Measurements from ENCODE around the gene PAPPA2. TPM values are rescaled to one million over a fixed set of nuclear protein-coding genes. Genes with fewer than 3 reads are reported as not detected.

The PAPPA2 gene
- total RNA-seq, 6 donors from 2014 or later = under 0.01 to 2.4 (median 0.45) TPM

DNA sequence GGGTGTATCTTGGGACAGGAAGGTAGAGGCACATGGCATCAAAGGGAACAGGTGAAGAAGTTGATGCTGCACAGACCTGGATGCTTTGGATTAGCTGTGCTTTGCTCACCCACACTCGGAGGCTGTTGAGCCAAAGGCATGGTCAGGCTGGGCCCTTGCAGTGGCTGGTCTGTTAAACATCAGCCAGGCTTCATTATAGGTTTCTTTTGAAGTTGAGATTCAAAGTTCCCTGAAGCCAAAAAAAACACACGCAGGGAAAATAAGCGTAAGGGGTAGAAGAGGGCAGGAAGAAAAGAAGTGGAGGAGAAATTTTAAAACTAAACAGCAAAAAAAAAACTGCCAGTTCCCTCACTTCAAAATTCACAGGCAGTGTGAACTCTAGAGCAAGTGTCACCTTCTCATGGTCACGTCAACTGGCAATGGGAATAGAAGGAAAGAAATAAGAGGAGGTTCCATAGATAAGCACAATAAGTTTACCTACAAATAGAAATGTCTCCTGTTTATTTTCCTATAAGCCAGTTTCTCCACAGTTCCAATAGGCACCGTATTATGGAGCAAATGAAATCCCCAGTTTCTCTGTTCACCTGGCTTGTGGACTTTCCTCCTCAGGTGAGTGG is 139.5 kb downstream of the PAPPA2 start:
- WGBS, 2 donors = 53 to 59% methylated on average over 5 of the region's 5 CpGs
- Histone ChIP-seq H3K27me3 (no peaks in the 10 kb centered on the region), H3K4me3 (no peak overlapping the region), H3K36me3 (no peaks in the 10 kb centered on the region), H3K4me1 (no peaks in the 10 kb centered on the region), H3K9me3 (no peaks in the 10 kb centered on the region), H3K27ac (no peak overlapping the region)
- no peak for ATAC-seq (ENCODE audit: low FRiP score in 2 of 2)
- no peak for DNase-seq
- TF ChIP-seq POLR2A (IDR thresholded peaks at IDR 0.05) (no peak), POLR2AphosphoS5 (IDR thresholded peaks at IDR 0.05) (no peak), EP300 (IDR thresholded peaks at IDR 0.05) (no peak)
- TF ChIP-seq, protein P1, sequence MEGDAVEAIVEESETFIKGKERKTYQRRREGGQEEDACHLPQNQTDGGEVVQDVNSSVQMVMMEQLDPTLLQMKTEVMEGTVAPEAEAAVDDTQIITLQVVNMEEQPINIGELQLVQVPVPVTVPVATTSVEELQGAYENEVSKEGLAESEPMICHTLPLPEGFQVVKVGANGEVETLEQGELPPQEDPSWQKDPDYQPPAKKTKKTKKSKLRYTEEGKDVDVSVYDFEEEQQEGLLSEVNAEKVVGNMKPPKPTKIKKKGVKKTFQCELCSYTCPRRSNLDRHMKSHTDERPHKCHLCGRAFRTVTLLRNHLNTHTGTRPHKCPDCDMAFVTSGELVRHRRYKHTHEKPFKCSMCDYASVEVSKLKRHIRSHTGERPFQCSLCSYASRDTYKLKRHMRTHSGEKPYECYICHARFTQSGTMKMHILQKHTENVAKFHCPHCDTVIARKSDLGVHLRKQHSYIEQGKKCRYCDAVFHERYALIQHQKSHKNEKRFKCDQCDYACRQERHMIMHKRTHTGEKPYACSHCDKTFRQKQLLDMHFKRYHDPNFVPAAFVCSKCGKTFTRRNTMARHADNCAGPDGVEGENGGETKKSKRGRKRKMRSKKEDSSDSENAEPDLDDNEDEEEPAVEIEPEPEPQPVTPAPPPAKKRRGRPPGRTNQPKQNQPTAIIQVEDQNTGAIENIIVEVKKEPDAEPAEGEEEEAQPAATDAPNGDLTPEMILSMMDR (IDR thresholded peaks at IDR 0.05) = no peak

DNA sequence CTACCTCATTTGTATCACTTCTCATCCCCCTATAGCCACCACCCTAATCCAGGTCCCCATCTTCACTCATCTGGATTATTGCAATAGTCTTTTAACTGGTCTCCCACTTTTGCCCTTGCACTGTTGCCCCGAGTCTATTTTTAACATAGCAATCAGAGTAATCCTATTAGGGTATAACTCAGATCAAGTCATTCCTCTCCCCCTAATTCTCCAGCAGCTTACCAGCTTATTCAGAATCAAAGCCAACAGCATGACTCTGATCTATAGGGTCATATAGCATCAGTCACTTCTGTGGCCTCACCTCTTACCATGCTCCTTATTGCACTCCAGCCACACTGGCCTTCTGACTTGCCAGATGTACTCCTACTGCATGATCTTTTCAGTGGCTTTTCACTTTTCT is 140.7 kb downstream of the PAPPA2 start:
- Histone ChIP-seq H3K9me3 (no peaks in the 10 kb centered on the region), H3K4me1 (no peaks in the 10 kb centered on the region), H3K27me3 (no peaks in the 10 kb centered on the region), H3K4me3 (no peak overlapping the region), H3K27ac (no peak overlapping the region), H3K36me3 (no peaks in the 10 kb centered on the region)
- WGBS, 2 donors = 77 to 95% methylated on average over 1 of the region's 1 CpG
- no peak for ATAC-seq (ENCODE audit: low FRiP score in 2 of 2)
- TF ChIP-seq POLR2AphosphoS5 (IDR thresholded peaks at IDR 0.05) = no peak
- TF ChIP-seq, protein P1 (IDR thresholded peaks at IDR 0.05) = no peak
- DNase-seq = no peak

DNA sequence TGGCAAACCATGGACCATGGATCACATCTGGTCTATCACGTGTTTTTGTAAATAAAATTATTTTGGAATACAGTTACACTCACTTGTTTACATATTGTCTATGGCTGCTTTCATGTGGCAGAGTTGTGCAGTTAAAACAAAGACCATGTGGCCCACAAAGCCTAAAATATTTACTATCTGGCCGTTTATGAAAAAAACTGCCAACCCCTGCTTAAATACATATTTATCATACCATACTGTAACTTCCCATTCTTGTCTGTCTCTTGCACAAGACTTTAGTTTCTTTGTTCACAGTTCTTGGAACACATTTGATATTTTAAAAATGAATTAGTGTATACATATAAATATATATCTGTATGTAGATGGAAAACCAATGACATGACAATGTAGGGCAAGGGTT is 141.5 kb downstream of the PAPPA2 start:
- H3K27ac ChIP-seq = no peak overlapping the region
- no peaks in the 10 kb centered on the region for H3K9me3 ChIP-seq
- no peak overlapping the region for H3K4me3 ChIP-seq
- ATAC-seq (ENCODE audit: low FRiP score in 2 of 2) (no peak), DNase-seq (no peak)
- TF ChIP-seq POLR2AphosphoS5 (IDR thresholded peaks at IDR 0.05) (no peak), EP300 (IDR thresholded peaks at IDR 0.05) (no peak), POLR2A (IDR thresholded peaks at IDR 0.05) (no peak)
- TF ChIP-seq, protein P1 (IDR thresholded peaks at IDR 0.05) = no peak
- H3K4me1 ChIP-seq = no peaks in the 10 kb centered on the region
- 51 to 55% methylated on average over 2 of the region's 2 CpGs for WGBS, 2 donors
- H3K27me3 ChIP-seq = no peaks in the 10 kb centered on the region
- no peaks in the 10 kb centered on the region for H3K36me3 ChIP-seq

DNA sequence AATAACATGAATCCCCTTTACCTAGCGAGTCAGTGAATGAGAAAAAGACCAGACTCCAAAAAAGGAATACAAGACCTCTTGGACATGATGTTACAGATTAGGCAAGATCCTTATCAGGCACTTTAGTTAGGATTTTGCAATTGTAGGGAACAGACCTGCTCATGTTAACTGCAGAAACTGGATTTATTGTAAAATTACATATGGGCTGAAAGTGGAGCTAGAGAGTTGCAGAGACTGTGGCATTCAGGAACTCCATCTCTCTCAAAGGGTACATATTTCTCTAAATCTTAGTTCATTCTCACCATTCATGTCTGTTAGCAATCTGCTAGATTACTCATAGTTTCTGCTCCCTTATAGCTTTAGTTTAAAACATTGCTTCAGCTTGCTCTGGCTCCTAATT is 142.2 kb downstream of the PAPPA2 start:
- Histone ChIP-seq H3K9me3 (no peaks in the 10 kb centered on the region), H3K27ac (no peak overlapping the region), H3K27me3 (no peaks in the 10 kb centered on the region), H3K4me1 (no peaks in the 10 kb centered on the region), H3K4me3 (no peak overlapping the region), H3K36me3 (no peaks in the 10 kb centered on the region)
- no peak for ATAC-seq (ENCODE audit: low FRiP score in 2 of 2)
- no peak for DNase-seq
- TF ChIP-seq POLR2A (IDR thresholded peaks at IDR 0.05) = no peak
- WGBS, 2 donors = 52 to 54% methylated on average over 1 of the region's 1 CpG

DNA sequence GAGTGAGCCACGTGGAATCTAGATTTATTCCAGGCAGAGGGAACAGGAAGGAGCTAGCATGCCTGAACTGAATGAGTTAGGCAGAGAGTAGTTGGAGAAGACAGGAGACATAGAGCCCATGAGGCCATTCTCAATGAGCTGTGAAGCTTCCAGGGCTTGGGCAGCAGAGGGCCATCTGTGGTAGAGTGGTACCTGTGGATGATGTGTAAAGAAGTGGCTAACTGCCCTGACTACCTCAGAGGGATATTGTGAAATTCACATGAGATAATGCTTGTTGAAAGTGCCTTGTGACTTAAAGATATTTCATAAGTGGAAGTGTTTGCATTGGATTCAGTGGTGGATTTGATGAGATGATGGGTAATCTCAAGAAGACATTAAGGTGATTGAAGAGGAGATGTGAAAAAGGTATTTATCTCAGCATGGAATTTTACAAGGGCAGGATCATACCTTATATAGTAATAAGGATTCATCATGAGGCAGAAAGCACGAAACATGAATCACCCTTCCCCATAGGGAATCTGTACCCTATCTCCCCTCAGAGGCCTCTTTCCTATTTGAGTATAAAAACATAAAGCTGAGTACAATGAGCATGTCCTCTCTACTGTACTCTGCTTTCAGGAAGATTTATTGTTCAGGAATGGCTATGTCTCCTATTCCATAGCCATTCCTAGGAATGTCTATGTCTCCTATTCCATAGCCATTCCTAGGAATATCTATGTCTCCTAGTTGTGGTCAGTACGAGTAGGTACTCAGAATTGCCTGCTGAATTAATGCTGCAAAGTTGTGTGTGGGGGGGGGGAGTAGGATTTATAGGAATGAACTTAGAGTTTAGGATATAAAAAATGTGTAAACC is 146.8 kb downstream of the PAPPA2 start:
- Histone ChIP-seq H3K9me3 (no peaks in the 10 kb centered on the region), H3K27me3 (no peaks in the 10 kb centered on the region), H3K27ac (no peak overlapping the region), H3K36me3 (no peaks in the 10 kb centered on the region), H3K4me3 (no peak overlapping the region), H3K4me1 (no peaks in the 10 kb centered on the region)
- TF ChIP-seq EP300 (IDR thresholded peaks at IDR 0.05) = no peak
- no peak for TF ChIP-seq POLR2AphosphoS5 (IDR thresholded peaks at IDR 0.05)
- TF ChIP-seq, protein P1 (IDR thresholded peaks at IDR 0.05) = no peak
- TF ChIP-seq POLR2A (IDR thresholded peaks at IDR 0.05) = no peak
- 65 to 76% methylated on average over 3 of the region's 3 CpGs for WGBS, 2 donors
- ATAC-seq (ENCODE audit: low FRiP score in 2 of 2) = no peak
- no peak for DNase-seq
